Peyer's patch (tissue), 4 donors: ENCODE results near the gene CTU2. TPM values are rescaled to one million over a fixed set of nuclear protein-coding genes. Genes with fewer than 3 reads are reported as not detected.

Experiments used
- DNase-seq, 3 donors: peaks; one replicate each; pipeline ENCODE4 v3.0.0-alpha.2; 2017 to 2019
- H3K27ac ChIP-seq, 4 donors: fragments of 200-600 bp; sonication (generic); one replicate each; pipeline ENCODE4 v1.5.1; 2016 to 2019
- H3K27me3 ChIP-seq, 2 donors: fragments of 200-600 bp; sonication (generic); one replicate each; pipeline ENCODE4 v1.5.1; 2019
- H3K36me3 ChIP-seq, 3 donors: fragments of 200-600 bp; sonication (generic); one replicate each; pipeline ENCODE4 v1.5.1; 2016 to 2019
- H3K4me1 ChIP-seq, 4 donors: fragments of 200-600 bp; sonication (generic); one replicate each; pipeline ENCODE4 v1.5.1; 2016 to 2019
- H3K4me3 ChIP-seq, 4 donors: fragments of 200-600 bp; sonication (generic); 1 replicate in 3 of 4; 2 replicates in 1 of 4; pipeline ENCODE4 v1.5.1; 2016 to 2019; ENCODE audit warnings: mild to moderate bottlenecking in 1 of 4
- H3K9me3 ChIP-seq, 4 donors: fragments of 200-600 bp; sonication (generic); one replicate each; pipeline ENCODE4 v1.5.1; 2016 to 2019; ENCODE audit warnings: mild to moderate bottlenecking in 1 of 4
- CTCF ChIP-seq, 6 experiments: fragments of 450-650 bp in 4 of 6; fragments of 200-600 bp in 2 of 6; sonication (generic) in 1 of 6; IDR thresholded peaks; one replicate each; pipeline ENCODE4 v1.5.1; 2017 to 2019; ENCODE audit warnings: antibody characterized with exemption in 6 of 6, mild to moderate bottlenecking in 3 of 6, moderate library complexity in 1 of 6
- POLR2A ChIP-seq, 2 donors: fragments of 450-650 bp; IDR thresholded peaks; one replicate each; pipeline ENCODE4 v1.5.1; 2017; ENCODE audit warnings: antibody characterized with exemption in 2 of 2, mild to moderate bottlenecking in 2 of 2, moderate library complexity in 2 of 2
- total RNA-seq, 4 donors: library from RNA; depleted of rRNA; stranded (reverse); fragments of >200 nt; gene quantifications; one replicate each; pipeline ENCODE4 v1.1.0, GENCODE V29; 2016

Gene CTU2
- total RNA-seq, 4 donors from 2014 or later, result 3.9 to 25.1 (median 9.3) TPM

GRCh38 chr16:88754912-88755744, 48.8 kb downstream of the CTU2 start:
- no peak for DNase-seq
- TF ChIP-seq CTCF (IDR thresholded peaks at IDR 0.05), result peak in 1 of 6 experiments; percentile 13
- no peak for TF ChIP-seq POLR2A (IDR thresholded peaks at IDR 0.05)
- peaks cover 0 to 7% (median 1%) of the 10 kb centered on the region in 4 donors for H3K4me1 ChIP-seq
- H3K4me3 ChIP-seq, result no peak overlapping the region
- H3K9me3 ChIP-seq, result no peaks in the 10 kb centered on the region
- H3K27me3 ChIP-seq, result no peaks in the 10 kb centered on the region
- no peaks in the 10 kb centered on the region for H3K36me3 ChIP-seq
- peak overlapping the region in 1 of 4 donors; percentile 26 for H3K27ac ChIP-seq

- Histone ChIP-seq H3K4me1 (peaks cover 0 to 15% (median 1%) of the 10 kb centered on the region in 4 donors), H3K4me3 (no peak overlapping the region)
These were observed 49.6 kb downstream of the CTU2 start for GRCh38 chr16:88755745-88756443.

GRCh38 chr16:88758227-88758943, 52.1 kb downstream of the CTU2 start:
- Histone ChIP-seq H3K27me3 (no peaks in the 10 kb centered on the region), H3K27ac (peak overlapping the region in 1 of 4 donors; percentile 74)
- no peak for TF ChIP-seq POLR2A (IDR thresholded peaks at IDR 0.05)
- TF ChIP-seq CTCF (IDR thresholded peaks at IDR 0.05), result no peak

More at GRCh38 chr16:88755745-88756443, 49.6 kb downstream of the CTU2 start:
- no peaks in the 10 kb centered on the region for H3K9me3 ChIP-seq
- H3K27me3 ChIP-seq, result no peaks in the 10 kb centered on the region
- H3K36me3 ChIP-seq, result no peaks in the 10 kb centered on the region
- H3K27ac ChIP-seq, result no peak overlapping the region
- DNase-seq, result no peak
- TF ChIP-seq POLR2A (IDR thresholded peaks at IDR 0.05), result no peak
- no peak for TF ChIP-seq CTCF (IDR thresholded peaks at IDR 0.05)

GRCh38 chr16:88758944-88759244, 52.6 kb downstream of the CTU2 start:
- peaks cover 0 to 45% (median 1%) of the 10 kb centered on the region in 4 donors for H3K4me1 ChIP-seq
- H3K4me3 ChIP-seq, result no peak overlapping the region
- no peak for DNase-seq
- peak overlapping the region in 3 of 4 donors; percentile 43 to 74 (median 57) for H3K27ac ChIP-seq
- H3K36me3 ChIP-seq, result no peaks in the 10 kb centered on the region
- H3K27me3 ChIP-seq, result no peaks in the 10 kb centered on the region
- no peaks in the 10 kb centered on the region for H3K9me3 ChIP-seq
- TF ChIP-seq POLR2A (IDR thresholded peaks at IDR 0.05), result no peak
- no peak for TF ChIP-seq CTCF (IDR thresholded peaks at IDR 0.05)

More at GRCh38 chr16:88758227-88758943, 52.1 kb downstream of the CTU2 start:
- Histone ChIP-seq H3K9me3 (no peaks in the 10 kb centered on the region), H3K4me1 (peaks cover 0 to 40% (median 1%) of the 10 kb centered on the region in 4 donors), H3K4me3 (no peak overlapping the region), H3K36me3 (no peaks in the 10 kb centered on the region)
- no peak for DNase-seq

GRCh38 chr16:88759245-88759975, 53.1 kb downstream of the CTU2 start:
- H3K4me3 ChIP-seq, result no peak overlapping the region
- H3K36me3 ChIP-seq, result no peaks in the 10 kb centered on the region
- no peaks in the 10 kb centered on the region for H3K27me3 ChIP-seq
- H3K27ac ChIP-seq, result peak overlapping the region; percentile 43 to 74 (median 57)
- peak in 2 of 3 donors; percentile 64 to 84 for DNase-seq
- peak in 1 of 6 experiments; percentile 21 for TF ChIP-seq CTCF (IDR thresholded peaks at IDR 0.05)
- no peak for TF ChIP-seq POLR2A (IDR thresholded peaks at IDR 0.05)
- no peaks in the 10 kb centered on the region for H3K9me3 ChIP-seq
- H3K4me1 ChIP-seq, result peaks cover 0 to 45% (median 1%) of the 10 kb centered on the region in 4 donors
